NCI-H460 (cell line): ENCODE results near the gene ITCH. TPM values are rescaled to one million over a fixed set of nuclear protein-coding genes. Genes with fewer than 3 reads are reported as not detected.

ENCODE experiments used
- DNase-seq: peaks from one replicate; pipeline ENCODE4 v3.0.0-alpha.2; 2016; ENCODE audit warnings: low read depth; ENCODE audit errors: extremely low read depth
- small RNA-seq, 2 experiments: library from RNA; depleted of rRNA; stranded (forward); fragments of <200 nt; gene quantifications; one replicate each; pipeline ENCODE3, GENCODE V24; 2014
- total RNA-seq: library from RNA; depleted of rRNA; stranded (reverse); fragments of >200 nt; shearing (Covaris generic); gene quantifications from 2 replicates; pipeline ENCODE4 v1.2.3, GENCODE V29; 2014; rRNA removed

Gene ITCH
- total RNA-seq, 1 experiment from 2014 or later, result 55.3 TPM

- DNase-seq, result no peak
Measured at GRCh38 chr20:34544109-34544796, 181.2 kb downstream of the ITCH start.

- no peak for DNase-seq
Measured at GRCh38 chr20:34546751-34547181, 183.7 kb downstream of the ITCH start.

GRCh38 chr20:34547844-34548613 lies 185.0 kb downstream of the ITCH start:
- DNase-seq, result no peak

- no peak for DNase-seq
Measured at GRCh38 chr20:34549291-34549928, 186.3 kb downstream of the ITCH start.

GRCh38 chr20:34549929-34550305 lies 186.8 kb downstream of the ITCH start:
- no peak for DNase-seq

GRCh38 chr20:34552569-34552968 lies 189.5 kb downstream of the ITCH start:
- DNase-seq, result no peak

- DNase-seq, result no peak
Measured at GRCh38 chr20:34553366-34553867, 190.3 kb downstream of the ITCH start.

- no peak for DNase-seq
Measured at GRCh38 chr20:34557936-34558319, 194.9 kb downstream of the ITCH start.

GRCh38 chr20:34558320-34559218 lies 195.5 kb downstream of the ITCH start, which contains the start of gene MAP1LC3A:
MAP1LC3A (plus strand) TSS chr20:34558718; CDS start chr20:34558869, 151 bp downstream.
- peak; percentile 79 for DNase-seq

GRCh38 chr20:34559311-34560140 lies 196.5 kb downstream of the ITCH start:
- no peak for DNase-seq

GRCh38 chr20:34560141-34560523 lies 197.1 kb downstream of the ITCH start:
- DNase-seq, result no peak

- no peak for DNase-seq
Measured at GRCh38 chr20:34560614-34561013, 197.5 kb downstream of the ITCH start.

Small RNAs within 50 kb of the gene (small RNA-seq; reads per million reads assigned to genes)
- 0 reads per million in 2 experiments for gene AL356299.1
- gene MIR644A, result 0 reads per million in 2 experiments
- 0 reads per million in 2 experiments for gene RF00019

Other genes starting within 250 kb of the ITCH start
- gene ASIP, start 121.8 kb upstream of the ITCH start, total RNA-seq, result not detected in 2 replicates
- gene AHCY, start 59.9 kb upstream of the ITCH start, total RNA-seq, result 228 and 235 TPM in 2 replicates
- gene DYNLRB1, start 153.1 kb downstream of the ITCH start, total RNA-seq, result 175 and 219 TPM in 2 replicates
- 1.2 and 2.3 TPM in 2 replicates for gene MAP1LC3A, start 195.4 kb downstream of the ITCH start, total RNA-seq